A549 (cell line): ENCODE data around the gene EIF3A.

Experiments
- CTCF ChIP-seq: fragments of >200 bp; sonication (Bioruptor Twin); formaldehyde crosslinking; IDR thresholded peaks from 3 replicates; pipeline ENCODE4 v1.5.1; 2016
- HOXB13 ChIP-seq: fragments of 250-450 bp; sonication (Bioruptor Pico); IDR thresholded peaks from 2 replicates; pipeline ENCODE4 v1.5.0; 2020; ENCODE audit warnings: low read depth, mild to moderate bottlenecking, moderate library complexity
- MAZ ChIP-seq: fragments of 150-350 bp; IDR thresholded peaks from 2 replicates; pipeline ENCODE4 v1.6.1; 2014; ENCODE audit warnings: antibody characterized with exemption, low read depth, low read length, borderline replicate concordance
- PHF8 ChIP-seq: fragments of 200-600 bp; sonication (generic); IDR thresholded peaks from 2 replicates; pipeline ENCODE4 v1.6.1; 2016; ENCODE audit warnings: low read depth, mild to moderate bottlenecking, antibody characterized with exemption, moderate library complexity, borderline replicate concordance
- POLR2A ChIP-seq: IDR thresholded peaks from 2 replicates; pipeline ENCODE4 v1.6.1; 2012; ENCODE audit warnings: mild to moderate bottlenecking, low read length
- RFX5 ChIP-seq: fragments of 450-650 bp; IDR thresholded peaks from 2 replicates; pipeline ENCODE4 v1.7.1; 2014; ENCODE audit warnings: antibody characterized with exemption, mild to moderate bottlenecking, moderate library complexity
- SREBF2 ChIP-seq: fragments of 450-650 bp; IDR thresholded peaks from 2 replicates; pipeline ENCODE4 v1.6.1; 2014; ENCODE audit warnings: mild to moderate bottlenecking, moderate library complexity

- TF ChIP-seq PHF8 = no peak
- TF ChIP-seq CTCF = no peak
- no peak for TF ChIP-seq POLR2A
- TF ChIP-seq MAZ = no peak
- no peak for TF ChIP-seq SREBF2
- no peak for TF ChIP-seq HOXB13 (CRISPR knock-in tag)
- no peak for TF ChIP-seq RFX5
Measured at GRCh38 chr10:119001717-119002500, 78.7 kb downstream of the EIF3A start.
